ENCODE results near the gene ADNP. TPM values are rescaled to one million over a fixed set of nuclear protein-coding genes. Genes with fewer than 3 reads are reported as not detected.
"Not testable (repeated sequence)": the region's sequence is repeated elsewhere in the genome, so short reads cannot be mapped to it uniquely, and the experiment has no call there.

ADNP gene
- total RNA-seq, 2 donors from 2014 or later = 31.8 to 34.5 TPM

GRCh38 chr20:50881759-50882424, 49.3 kb downstream of the ADNP start:
- intact Hi-C loops (cut with DNase I); DNase-seq; ATAC-seq: not testable (repeated sequence)

GRCh38 chr20:50879649-50880550, 51.3 kb downstream of the ADNP start:
- ATAC-seq (no peak), DNase-seq (no peak)
- intact Hi-C loops (cut with DNase I) = no loop called here

GRCh38 chr20:50877232-50877743, 53.9 kb downstream of the ADNP start:
- intact Hi-C loops (cut with DNase I) = no loop called here
- ATAC-seq = no peak

GRCh38 chr20:50876816-50877215, 54.4 kb downstream of the ADNP start:
- no peak for ATAC-seq
- no peak for DNase-seq
- intact Hi-C loops (cut with DNase I) = no loop called here

More at GRCh38 chr20:50877232-50877743, 53.9 kb downstream of the ADNP start:
- DNase-seq = no peak

GRCh38 chr20:50876063-50876685, 55.1 kb downstream of the ADNP start:
- no peak for ATAC-seq
- no peak for DNase-seq
- intact Hi-C loops (cut with DNase I) = no loop called here

GRCh38 chr20:50874758-50875665, 56.2 kb downstream of the ADNP start:
- DNase-seq = no peak
- intact Hi-C loops (cut with DNase I) = no loop called here

GRCh38 chr20:50874111-50874757, 57.0 kb downstream of the ADNP start:
- intact Hi-C loops (cut with DNase I) = no loop called here
- ATAC-seq (no peak), DNase-seq (no peak)

More at GRCh38 chr20:50874758-50875665, 56.2 kb downstream of the ADNP start:
- ATAC-seq = no peak

GRCh38 chr20:50873585-50873984, 57.7 kb downstream of the ADNP start:
- DNase-seq (no peak), ATAC-seq (no peak)
- intact Hi-C loops (cut with DNase I) = no loop called here

- intact Hi-C loops (cut with DNase I) = no loop called here
- ATAC-seq = no peak
- no peak for DNase-seq
Measured at GRCh38 chr20:50872560-50873425, 58.4 kb downstream of the ADNP start.

- intact Hi-C loops (cut with DNase I) = no loop called here
- ATAC-seq (peak; percentile 71 to 73), DNase-seq (no peak)
Measured at GRCh38 chr20:50870561-50871161, 60.6 kb downstream of the ADNP start.

- intact Hi-C loops (cut with DNase I) = no loop called here
- DNase-seq = no peak
- ATAC-seq = no peak
Measured at GRCh38 chr20:50868509-50869495, 62.4 kb downstream of the ADNP start.

GRCh38 chr20:50867805-50868204, 63.4 kb downstream of the ADNP start:
- intact Hi-C loops (cut with DNase I) = no loop called here
- DNase-seq (no peak), ATAC-seq (no peak)

GRCh38 chr20:50866831-50867230, 64.4 kb downstream of the ADNP start:
- intact Hi-C loops (cut with DNase I) = no loop called here
- no peak for DNase-seq
- no peak for ATAC-seq

- ATAC-seq (no peak), DNase-seq (no peak)
- intact Hi-C loops (cut with DNase I) = no loop called here
Measured at GRCh38 chr20:50866036-50866685, 65.1 kb downstream of the ADNP start.

- no peak for DNase-seq
- intact Hi-C loops (cut with DNase I) = no loop called here
- ATAC-seq = no peak
Measured at GRCh38 chr20:50865591-50865990, 65.6 kb downstream of the ADNP start.
